ENCODE measurements around the gene AFF3.
"Not testable (repeated sequence)": the region's sequence is repeated elsewhere in the genome, so short reads cannot be mapped to it uniquely, and the experiment has no call there.

The AFF3 gene

GRCh38 chr2:99735753-99736152 lies 406.6 kb downstream of the AFF3 start:
- DNase-seq (ENCODE audit: low spot score) = no peak

GRCh38 chr2:99735314-99735713 lies 407.1 kb downstream of the AFF3 start:
- not testable (repeated sequence) for DNase-seq (ENCODE audit: low spot score)

GRCh38 chr2:99734236-99734635 lies 408.2 kb downstream of the AFF3 start:
- DNase-seq (ENCODE audit: low spot score) = no peak

- peak; percentile 24 for DNase-seq (ENCODE audit: low spot score)
These were observed 413.0 kb downstream of the AFF3 start for GRCh38 chr2:99729104-99730025.

GRCh38 chr2:99728166-99728565 lies 414.2 kb downstream of the AFF3 start:
- DNase-seq (ENCODE audit: low spot score) = no peak

GRCh38 chr2:99727199-99727598 lies 415.2 kb downstream of the AFF3 start:
- DNase-seq (ENCODE audit: low spot score) = no peak

GRCh38 chr2:99726691-99727090 lies 415.7 kb downstream of the AFF3 start:
- no peak for DNase-seq (ENCODE audit: low spot score)

GRCh38 chr2:99725820-99726219 lies 416.6 kb downstream of the AFF3 start:
- DNase-seq (ENCODE audit: low spot score) = no peak

- DNase-seq (ENCODE audit: low spot score) = no peak
These were observed 419.9 kb downstream of the AFF3 start for GRCh38 chr2:99722476-99722875.

GRCh38 chr2:99719102-99719501 lies 423.3 kb downstream of the AFF3 start:
- DNase-seq (ENCODE audit: low spot score) = no peak

GRCh38 chr2:99715956-99716355 lies 426.4 kb downstream of the AFF3 start:
- DNase-seq (ENCODE audit: low spot score) = no peak

GRCh38 chr2:99714349-99714748 lies 428.0 kb downstream of the AFF3 start:
- DNase-seq (ENCODE audit: low spot score) = no peak

- DNase-seq (ENCODE audit: low spot score) = no peak
These were observed 431.2 kb downstream of the AFF3 start for GRCh38 chr2:99711144-99711543.

GRCh38 chr2:99710721-99711120 lies 431.7 kb downstream of the AFF3 start:
- no peak for DNase-seq (ENCODE audit: low spot score)

GRCh38 chr2:99709229-99709628 lies 433.2 kb downstream of the AFF3 start:
- DNase-seq (ENCODE audit: low spot score) = no peak

GRCh38 chr2:99708231-99708630 lies 434.2 kb downstream of the AFF3 start:
- no peak for DNase-seq (ENCODE audit: low spot score)

GRCh38 chr2:99707592-99707991 lies 434.8 kb downstream of the AFF3 start:
- DNase-seq (ENCODE audit: low spot score) = peak; percentile 23

- no peak for DNase-seq (ENCODE audit: low spot score)
These were observed 435.7 kb downstream of the AFF3 start for GRCh38 chr2:99706735-99707134.

GRCh38 chr2:99701503-99701902 lies 440.9 kb downstream of the AFF3 start:
- DNase-seq (ENCODE audit: low spot score) = no peak

- DNase-seq (ENCODE audit: low spot score) = no peak
These were observed 441.6 kb downstream of the AFF3 start for GRCh38 chr2:99700482-99701398.

GRCh38 chr2:99698896-99699295 lies 443.5 kb downstream of the AFF3 start:
- DNase-seq (ENCODE audit: low spot score) = no peak

- peak; percentile 63 for DNase-seq (ENCODE audit: low spot score)
These were observed 444.4 kb downstream of the AFF3 start for GRCh38 chr2:99697811-99698568.

All from hepatic stellate cell (primary cell).